ENCODE results near the gene BIN1. TPM values are rescaled to one million over a fixed set of nuclear protein-coding genes. Genes with fewer than 3 reads are reported as not detected.
A peak's percentile ranks its signal among the peaks of the same experiment; 100 is the strongest.

BIN1 gene
- total RNA-seq, 1 experiment from 2014 or later: 42.5 TPM

- ATAC-seq (no peak), DNase-seq (ENCODE audit: low spot score) (no peak)
- Mint-ChIP-seq H3K27ac (peak overlapping the region; percentile 67; the same call in 1 of the 2 replicates), H3K27me3 (ENCODE audit: low read depth) (no peaks in the 10 kb centered on the region), H3K9me3 (no peaks in the 10 kb centered on the region), H3K4me3 (no peak overlapping the region), H3K36me3 (no peaks in the 10 kb centered on the region), H3K4me1 (peaks cover 36% of the 10 kb centered on the region)
- TF ChIP-seq TEAD4 (CRISPR knock-in tag; IDR thresholded peaks at IDR 0.05): no peak
- TF ChIP-seq HMGXB4 (CRISPR knock-in tag; IDR thresholded peaks at IDR 0.05): no peak
- no peak for TF ChIP-seq RORB (CRISPR knock-in tag; IDR thresholded peaks at IDR 0.05)
- CTCF ChIA-PET: interaction anchor here (1.8 kb wide), 1 partner anchor 11 kb away, joined by 15 read pairs; no protein-coding TSS in a partner anchor
- POLR2A ChIA-PET: no interaction called here
Measured at GRCh38 chr2:127079358-127079920, 27.5 kb downstream of the BIN1 start.

DNA sequence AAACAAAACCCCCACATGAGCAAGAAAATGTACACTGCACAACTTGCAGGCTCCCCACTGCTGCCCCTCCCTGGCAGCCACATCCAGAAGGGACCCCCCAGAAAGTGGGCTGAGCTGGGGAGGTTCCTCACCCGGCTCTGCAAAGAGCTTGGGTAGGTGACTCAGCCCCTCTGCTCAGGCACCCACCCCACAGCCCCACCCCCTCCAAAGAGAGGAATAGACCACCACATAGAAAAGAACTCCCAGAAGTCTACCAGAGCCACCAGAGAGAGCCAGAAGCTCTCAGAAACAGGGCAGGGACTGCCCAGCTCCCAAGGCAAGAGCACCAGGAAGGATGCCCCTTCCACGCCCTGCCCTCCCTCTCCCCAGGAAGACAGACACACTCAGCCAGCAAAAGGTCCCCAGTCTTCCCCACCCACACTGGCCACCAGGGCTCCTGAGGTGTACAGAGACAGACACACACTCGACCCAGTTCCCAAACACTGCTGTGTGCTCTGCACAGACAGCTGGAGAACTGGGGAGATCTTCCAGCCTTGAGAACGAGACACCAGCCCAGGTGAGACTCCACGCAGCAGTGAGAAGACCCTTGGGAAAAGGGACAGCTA lies 28.2 kb downstream of the BIN1 start:
- Mint-ChIP-seq H3K27me3 (ENCODE audit: low read depth) (no peaks in the 10 kb centered on the region), H3K4me1 (peaks cover 30% of the 10 kb centered on the region), H3K4me3 (no peak overlapping the region), H3K9me3 (no peaks in the 10 kb centered on the region), H3K36me3 (no peaks in the 10 kb centered on the region), H3K27ac (peak overlapping the region; percentile 60)
- CTCF ChIA-PET: interaction anchor here (2.7 kb wide), 1 partner anchor 10 kb away, joined by 19 read pairs; no protein-coding TSS in a partner anchor
- TF ChIP-seq FOXJ3 (CRISPR knock-in tag; IDR thresholded peaks at IDR 0.05; ENCODE audit: borderline replicate concordance) (no peak), ZSCAN18 (CRISPR knock-in tag; IDR thresholded peaks at IDR 0.05) (no peak), NR3C1 (CRISPR knock-in tag; conservative IDR thresholded peaks at IDR 0.05; ENCODE audit: low read depth) (no peak), ARID4B (CRISPR knock-in tag; IDR thresholded peaks at IDR 0.05; ENCODE audit: borderline replicate concordance) (no peak), ZNF425 (CRISPR knock-in tag; conservative IDR thresholded peaks at IDR 0.05) (no peak)
- TF ChIP-seq, protein P1, sequence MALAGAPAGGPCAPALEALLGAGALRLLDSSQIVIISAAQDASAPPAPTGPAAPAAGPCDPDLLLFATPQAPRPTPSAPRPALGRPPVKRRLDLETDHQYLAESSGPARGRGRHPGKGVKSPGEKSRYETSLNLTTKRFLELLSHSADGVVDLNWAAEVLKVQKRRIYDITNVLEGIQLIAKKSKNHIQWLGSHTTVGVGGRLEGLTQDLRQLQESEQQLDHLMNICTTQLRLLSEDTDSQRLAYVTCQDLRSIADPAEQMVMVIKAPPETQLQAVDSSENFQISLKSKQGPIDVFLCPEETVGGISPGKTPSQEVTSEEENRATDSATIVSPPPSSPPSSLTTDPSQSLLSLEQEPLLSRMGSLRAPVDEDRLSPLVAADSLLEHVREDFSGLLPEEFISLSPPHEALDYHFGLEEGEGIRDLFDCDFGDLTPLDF (CRISPR knock-in tag; IDR thresholded peaks at IDR 0.05): no peak
- TF ChIP-seq, protein P2, sequence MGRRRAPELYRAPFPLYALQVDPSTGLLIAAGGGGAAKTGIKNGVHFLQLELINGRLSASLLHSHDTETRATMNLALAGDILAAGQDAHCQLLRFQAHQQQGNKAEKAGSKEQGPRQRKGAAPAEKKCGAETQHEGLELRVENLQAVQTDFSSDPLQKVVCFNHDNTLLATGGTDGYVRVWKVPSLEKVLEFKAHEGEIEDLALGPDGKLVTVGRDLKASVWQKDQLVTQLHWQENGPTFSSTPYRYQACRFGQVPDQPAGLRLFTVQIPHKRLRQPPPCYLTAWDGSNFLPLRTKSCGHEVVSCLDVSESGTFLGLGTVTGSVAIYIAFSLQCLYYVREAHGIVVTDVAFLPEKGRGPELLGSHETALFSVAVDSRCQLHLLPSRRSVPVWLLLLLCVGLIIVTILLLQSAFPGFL (CRISPR knock-in tag; IDR thresholded peaks at IDR 0.05; ENCODE audit: borderline replicate concordance): no peak
- ATAC-seq: no peak
- no peak for DNase-seq (ENCODE audit: low spot score)
- POLR2A ChIA-PET: no interaction called here
